GM11168 (cell line): Measurements from ENCODE around the gene IQSEC1.

Experiments
- in situ Hi-C: fragments of 300-500 bp; cut with MboI; formaldehyde crosslinking; loops from one replicate; pipeline ENCODE4 v1.12.0; 2022; ENCODE audit warnings: low sequenced_read_pairs; ENCODE audit not compliant: unreplicated experiment

Gene IQSEC1

GRCh38 chr3:13087320-13087990 lies 14.2 kb upstream of the IQSEC1 start:
- in situ Hi-C loops, result loop anchor here (10.0 kb wide), 1 partner anchor 367 kb away; no protein-coding TSS in a partner anchor

- in situ Hi-C loops, result loop anchor here (10.0 kb wide), 1 partner anchor 368 kb away; no protein-coding TSS in a partner anchor
These were observed 13.3 kb upstream of the IQSEC1 start for GRCh38 chr3:13086531-13086981.

GRCh38 chr3:13085846-13086179 lies 12.6 kb upstream of the IQSEC1 start:
- in situ Hi-C loops, result loop anchor here (10.0 kb wide), 1 partner anchor 369 kb away; no protein-coding TSS in a partner anchor

GRCh38 chr3:13085081-13085845 lies 12.0 kb upstream of the IQSEC1 start:
- in situ Hi-C loops, result loop anchor here (10.0 kb wide), 1 partner anchor 370 kb away; no protein-coding TSS in a partner anchor

GRCh38 chr3:13083898-13084297 lies 10.7 kb upstream of the IQSEC1 start:
- in situ Hi-C loops, result loop anchor here (10.0 kb wide), 1 partner anchor 371 kb away; no protein-coding TSS in a partner anchor

- in situ Hi-C loops, result loop anchor here (10.0 kb wide), 1 partner anchor 372 kb away; no protein-coding TSS in a partner anchor
These were observed 10.0 kb upstream of the IQSEC1 start for GRCh38 chr3:13083254-13083653.

GRCh38 chr3:13082677-13083076 lies 9.4 kb upstream of the IQSEC1 start:
- in situ Hi-C loops, result loop anchor here (10.0 kb wide), 1 partner anchor 372 kb away; no protein-coding TSS in a partner anchor

GRCh38 chr3:13081603-13082360 lies 8.6 kb upstream of the IQSEC1 start:
- in situ Hi-C loops, result loop anchor here (10.0 kb wide), 1 partner anchor 373 kb away; no protein-coding TSS in a partner anchor

- in situ Hi-C loops, result loop anchor here (10.0 kb wide), 1 partner anchor 374 kb away; no protein-coding TSS in a partner anchor
These were observed 7.4 kb upstream of the IQSEC1 start for GRCh38 chr3:13080591-13080990.

- in situ Hi-C loops, result loop anchor here (10.0 kb wide), 1 partner anchor 375 kb away; no protein-coding TSS in a partner anchor
These were observed 6.8 kb upstream of the IQSEC1 start for GRCh38 chr3:13080026-13080425.

GRCh38 chr3:13079510-13079909 lies 6.3 kb upstream of the IQSEC1 start:
- in situ Hi-C loops, result no loop called here

GRCh38 chr3:13079051-13079450 lies 5.8 kb upstream of the IQSEC1 start:
- in situ Hi-C loops, result no loop called here

- in situ Hi-C loops, result no loop called here
These were observed 5.1 kb upstream of the IQSEC1 start for GRCh38 chr3:13078163-13078905.

- in situ Hi-C loops, result no loop called here
These were observed 4.4 kb upstream of the IQSEC1 start for GRCh38 chr3:13077431-13078162.

GRCh38 chr3:13075986-13076654 lies 2.9 kb upstream of the IQSEC1 start:
- in situ Hi-C loops, result no loop called here

- in situ Hi-C loops, result no loop called here
These were observed 2.1 kb upstream of the IQSEC1 start for GRCh38 chr3:13075318-13075717.

GRCh38 chr3:13074006-13074375 lies 762 bp upstream of the IQSEC1 start:
- in situ Hi-C loops, result no loop called here

GRCh38 chr3:13072600-13073325 lies 466 bp downstream of the IQSEC1 start:
- in situ Hi-C loops, result no loop called here
